Activated T-helper 1 cell treated with Interleukin-2 at 50 U/mL for 16 hours (primary cell): ENCODE results near the gene PM20D1.
A peak's percentile ranks its signal among the peaks of the same experiment; 100 is the strongest.
"Not testable (repeated sequence)": the region's sequence is repeated elsewhere in the genome, so short reads cannot be mapped to it uniquely, and the experiment has no call there.

ENCODE experiments used
- DNase-seq: peaks from one replicate; pipeline ENCODE4 v3.0.0-alpha.2; 2020; ENCODE audit warnings: low read depth

PM20D1 gene

GRCh38 chr1:205840146-205840923 lies 9.6 kb downstream of the PM20D1 start:
- DNase-seq: no peak

DNA sequence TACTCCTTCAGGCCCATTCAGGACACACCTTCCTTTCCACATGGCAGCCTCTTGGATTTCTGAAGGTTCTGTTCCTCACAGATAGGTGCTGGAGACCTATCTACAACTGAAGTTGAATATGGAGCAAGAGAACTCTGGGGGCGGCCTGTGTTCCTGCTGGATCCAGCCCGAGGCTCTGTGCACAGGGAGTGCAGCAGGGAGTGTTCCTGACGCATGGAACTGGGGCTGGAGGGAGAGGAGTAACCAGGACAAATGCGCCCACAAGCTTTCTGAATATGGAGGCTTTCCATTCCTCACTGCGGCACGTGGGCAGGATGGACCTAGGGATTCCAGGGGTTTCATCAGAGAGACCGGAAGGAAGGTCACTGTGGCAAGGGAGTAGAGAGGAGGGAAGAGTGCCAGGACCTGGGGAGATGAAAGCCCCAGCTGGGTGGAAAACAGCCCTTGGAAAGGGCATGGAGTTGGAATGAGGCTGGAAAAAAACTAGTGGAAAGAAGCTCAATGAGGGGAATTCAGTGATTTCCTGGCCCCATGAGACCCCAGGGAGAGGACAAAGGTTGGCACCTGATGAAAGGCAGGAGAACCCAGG lies 12.5 kb downstream of the PM20D1 start:
- no peak for DNase-seq

DNA sequence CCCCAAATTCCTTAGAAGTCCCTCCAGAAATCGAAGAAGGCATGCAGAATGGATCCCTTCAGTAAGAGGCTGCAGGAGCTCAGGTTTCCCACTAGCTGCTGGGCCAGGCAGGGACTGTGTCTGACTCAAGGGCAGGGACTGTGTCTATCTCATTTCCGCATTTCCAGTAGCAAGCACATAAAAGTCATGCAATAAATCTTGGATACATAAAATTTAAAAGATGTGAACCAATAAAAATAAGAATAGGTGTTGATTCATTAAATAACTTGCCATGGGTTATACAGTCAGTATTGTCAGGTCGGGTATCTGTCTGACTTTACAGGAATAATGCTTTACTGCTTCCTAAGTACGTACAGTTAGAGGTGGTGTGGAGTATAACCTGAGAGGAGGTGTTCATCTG lies 15.2 kb downstream of the PM20D1 start:
- DNase-seq: no peak

DNA sequence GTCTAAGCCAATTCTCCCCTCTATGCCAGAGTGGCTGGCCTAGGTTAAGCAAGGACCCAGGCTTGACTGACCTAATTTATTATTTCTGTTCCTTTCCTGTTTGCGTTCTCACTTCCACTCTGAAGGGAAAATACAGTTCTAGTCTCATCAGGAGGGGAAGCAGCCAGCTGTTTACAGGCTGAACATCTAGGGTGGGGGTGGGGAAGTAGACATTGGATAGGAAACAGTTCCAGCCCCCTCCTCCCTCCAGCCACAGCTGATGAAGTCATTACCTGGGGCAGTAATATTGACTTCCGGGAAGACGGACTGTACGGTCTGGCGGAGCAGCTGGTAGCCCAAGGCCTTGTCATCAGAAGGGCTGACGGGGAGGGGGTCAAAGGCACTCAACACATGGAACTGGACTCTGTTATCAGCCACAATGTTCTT lies 17.6 kb downstream of the PM20D1 start:
- no peak for DNase-seq

DNA sequence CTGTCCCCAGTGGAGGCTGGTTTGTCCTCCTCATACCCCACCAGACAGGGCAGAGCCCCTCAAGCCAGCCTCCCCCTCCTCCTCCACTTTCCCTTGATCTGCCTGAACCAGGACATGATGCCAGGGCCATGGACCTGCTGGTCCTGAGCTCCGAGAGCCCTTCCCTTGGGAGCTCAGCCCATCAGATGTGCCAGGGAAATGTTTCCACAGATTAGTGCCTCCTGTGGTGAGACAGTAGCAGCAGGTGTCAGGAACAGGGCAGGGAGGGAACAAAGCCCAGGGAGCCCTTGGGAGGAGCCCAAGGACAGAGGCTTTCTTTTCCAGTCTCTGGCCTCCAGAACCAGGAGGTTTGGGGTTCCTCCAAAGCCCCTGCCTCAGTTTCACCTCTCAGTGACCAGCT lies 22.3 kb downstream of the PM20D1 start:
- no peak for DNase-seq

GRCh38 chr1:205826995-205827394 lies 22.9 kb downstream of the PM20D1 start:
- DNase-seq: no peak

- no peak for DNase-seq
These were observed 23.7 kb downstream of the PM20D1 start for GRCh38 chr1:205826016-205826806.

- DNase-seq: no peak
These were observed 25.8 kb downstream of the PM20D1 start for GRCh38 chr1:205824180-205824579.

- not testable (repeated sequence) for DNase-seq
These were observed 26.7 kb downstream of the PM20D1 start for GRCh38 chr1:205823260-205823659.

DNA sequence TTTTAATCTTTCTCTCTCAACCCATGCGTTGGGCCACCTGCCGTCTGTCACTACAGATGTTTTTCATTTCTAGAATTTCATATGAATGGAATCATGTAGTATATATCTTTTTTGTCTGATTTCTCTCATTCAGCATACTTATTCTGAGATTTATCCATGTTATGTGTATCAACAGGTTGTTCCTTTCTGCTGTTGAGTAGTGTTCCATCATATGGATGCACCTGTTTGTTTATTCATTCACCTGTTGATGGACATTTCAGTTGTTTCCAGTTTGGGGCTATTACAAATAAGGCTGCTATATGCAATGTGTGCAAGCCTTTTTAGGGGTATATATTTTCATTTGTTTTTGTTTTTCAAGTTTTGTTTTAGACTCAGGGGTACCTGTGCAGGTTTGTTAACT lies 27.5 kb downstream of the PM20D1 start:
- DNase-seq: no peak

GRCh38 chr1:205817988-205818387 lies 31.9 kb downstream of the PM20D1 start:
- no peak for DNase-seq

GRCh38 chr1:205817364-205817763 lies 32.6 kb downstream of the PM20D1 start:
- DNase-seq: no peak

DNA sequence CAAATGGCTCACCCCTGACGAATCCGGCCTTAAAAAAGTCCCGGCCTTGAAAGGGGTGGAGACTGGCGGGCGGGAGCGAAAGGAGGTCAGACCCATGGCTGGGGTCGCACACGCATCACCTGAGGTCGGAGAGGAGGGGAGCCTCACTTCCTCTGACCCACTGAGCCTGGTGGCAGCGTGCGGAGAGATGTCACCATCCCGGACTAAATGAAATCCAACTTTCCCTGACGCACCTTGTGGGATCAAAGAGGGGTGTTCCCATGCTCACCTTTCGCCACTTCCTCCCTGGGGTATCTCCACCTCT lies 36.2 kb downstream of the PM20D1 start:
- DNase-seq: no peak

- DNase-seq: peak; percentile 87
These were observed 36.8 kb downstream of the PM20D1 start, which contains the start of gene SLC41A1 for GRCh38 chr1:205812878-205813754. SLC41A1 (minus strand) TSS chr1:205813198; CDS start chr1:205810441, 2,757 bp downstream.

- DNase-seq: no peak
These were observed 37.6 kb downstream of the PM20D1 start for GRCh38 chr1:205812271-205812877.

GRCh38 chr1:205811660-205812059 lies 38.3 kb downstream of the PM20D1 start:
- no peak for DNase-seq

DNA sequence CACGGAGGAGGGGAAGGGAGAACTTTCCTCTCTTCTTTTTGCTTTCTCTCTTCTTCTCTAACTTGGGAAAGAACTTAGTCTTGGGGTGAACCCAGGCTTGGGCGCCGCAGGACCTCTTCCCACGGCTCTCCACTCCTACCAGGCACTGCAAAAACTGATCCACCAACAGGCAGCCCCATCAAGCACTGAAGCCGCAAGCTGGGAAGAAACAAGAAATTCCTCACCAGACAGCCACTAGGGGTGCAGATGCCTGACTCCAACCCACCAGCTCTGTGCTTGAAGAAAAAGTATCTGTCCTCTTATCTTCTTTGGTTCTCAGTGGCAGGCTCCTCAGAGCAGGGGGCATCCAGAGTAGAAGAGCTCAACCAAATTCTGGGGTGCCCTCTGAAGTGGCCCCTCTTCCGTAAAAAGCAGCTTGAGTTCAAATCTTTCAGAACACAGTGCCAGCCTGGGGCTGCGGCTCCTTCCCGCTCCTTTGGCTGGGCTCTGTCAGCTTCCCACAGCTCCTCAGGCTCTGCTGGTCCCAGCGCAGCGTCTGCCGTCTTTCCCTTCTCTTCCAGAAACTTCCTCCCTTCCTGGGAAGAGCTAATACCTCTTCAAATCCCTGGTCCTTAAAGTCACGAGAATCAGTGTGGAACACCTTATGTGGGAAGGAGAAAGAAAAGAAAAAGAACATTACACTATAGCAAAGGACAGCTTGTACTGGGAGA lies 39.3 kb downstream of the PM20D1 start:
- DNase-seq: no peak

DNA sequence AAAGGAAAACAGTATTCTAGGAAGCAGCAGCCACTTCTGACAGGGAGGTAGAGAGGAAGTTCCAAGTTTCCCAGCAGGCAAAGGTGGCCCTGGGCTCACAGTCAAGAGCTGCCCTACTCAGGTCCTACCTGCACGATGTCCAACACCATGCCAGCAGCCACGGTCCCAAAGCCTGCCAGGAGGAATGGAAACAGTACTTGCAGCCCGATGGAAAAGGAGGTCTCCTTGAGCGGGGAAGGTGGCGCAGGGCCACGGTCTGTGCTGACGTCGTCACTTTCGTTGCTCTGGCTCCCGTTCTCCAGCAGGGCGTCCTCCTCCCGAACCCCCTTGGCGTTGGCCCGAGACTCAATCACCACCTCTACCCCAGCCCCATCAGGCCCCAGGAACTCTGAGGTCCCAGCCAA lies 40.0 kb downstream of the PM20D1 start:
- no peak for DNase-seq

GRCh38 chr1:205809469-205809868 lies 40.5 kb downstream of the PM20D1 start:
- DNase-seq: no peak

DNA sequence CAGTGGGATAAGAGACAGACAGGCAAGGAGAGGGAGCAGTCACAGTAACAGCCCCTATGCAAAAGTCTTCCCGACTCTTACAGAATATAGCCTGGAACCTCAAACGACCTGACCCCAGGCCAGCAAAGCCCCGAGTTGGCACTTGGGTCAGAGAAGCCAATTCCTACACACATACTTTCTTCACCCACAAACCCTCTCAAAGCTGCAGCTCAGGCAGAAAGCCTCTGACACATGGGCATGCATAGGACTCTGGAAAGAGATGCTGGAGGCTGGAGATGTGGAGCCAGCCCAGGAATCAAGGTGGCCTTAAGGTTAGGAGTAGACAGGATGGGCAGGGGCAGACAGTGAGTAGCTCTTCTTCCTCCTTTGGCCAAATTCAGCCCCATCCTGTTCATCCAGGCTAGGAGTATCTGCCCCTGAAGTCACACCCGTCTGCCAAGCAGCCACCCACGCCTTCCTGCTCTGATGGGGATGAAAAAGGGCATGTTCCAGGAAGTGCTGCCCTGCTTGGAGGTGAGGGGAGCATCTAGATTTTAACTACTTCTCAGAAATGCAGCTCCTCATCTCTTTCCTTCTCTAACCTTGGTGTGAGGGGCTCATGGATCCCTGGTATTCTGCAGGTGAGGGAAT lies 44.7 kb downstream of the PM20D1 start:
- no peak for DNase-seq

- no peak for DNase-seq
These were observed 45.3 kb downstream of the PM20D1 start for GRCh38 chr1:205804605-205805004.
